Psoas muscle (tissue), 8 donors: ENCODE measurements around the gene MRPL21. TPM values are rescaled to one million over a fixed set of nuclear protein-coding genes. Genes with fewer than 3 reads are reported as not detected.

Experiments
- ATAC-seq, 4 donors: fragments of 200-7000 bp; cut with Tn5 transposase; one replicate each; pipeline ENCODE4 v1.9.1; 2020; ENCODE audit warnings: moderate library complexity in 3 of 4, mild to moderate bottlenecking in 2 of 4
- DNase-seq, 2 donors: peaks; one replicate each; pipeline ENCODE4 v3.0.0-alpha.2; 2020
- H3K27ac ChIP-seq: fragments of 200-600 bp; one replicate; pipeline ENCODE4 v1.8.0; 2022
- H3K27me3 ChIP-seq, 3 donors: fragments of 200-600 bp in 1 of 3; one replicate each; pipeline versions ENCODE4 v1.6.1 to v1.8.0; 2013 to 2022; ENCODE audit warnings: low read length in 2 of 3, mild to moderate bottlenecking in 2 of 3, moderate library complexity in 1 of 3; ENCODE audit not compliant: insufficient read depth in 3 of 3
- H3K36me3 ChIP-seq, 2 donors: fragments of 200-600 bp in 1 of 2; one replicate each; pipeline versions ENCODE4 v1.6.1 to v1.8.0; 2013 to 2022; ENCODE audit warnings: low read depth in 1 of 2, mild to moderate bottlenecking in 1 of 2, moderate library complexity in 1 of 2; ENCODE audit not compliant: insufficient read depth in 1 of 2
- H3K4me1 ChIP-seq: fragments of 200-600 bp; one replicate; pipeline ENCODE4 v1.8.0; 2022
- H3K4me3 ChIP-seq: fragments of 200-600 bp; one replicate; pipeline ENCODE4 v1.8.0; 2022; ENCODE audit warnings: mild to moderate bottlenecking
- H3K9me3 ChIP-seq: fragments of 200-600 bp; one replicate; pipeline ENCODE4 v1.8.0; 2022
- WGBS, 3 donors: extraction: QIAGEN DNeasy Blood & Tissue Kit; methylation state at CpG; one replicate each; pipeline versions ENCODE4 v1.1.6 to v1.1.7; 2013; 5-methylcytosine and 5-hydroxymethylcytosine counted together
- intact Hi-C, 2 donors: fragments of 100-400 bp; cut with DNase I; formaldehyde crosslinking; loops; one replicate each; pipeline versions ENCODE4 v1.11.0 to v1.14.2; 2022
- polyA plus RNA-seq, 3 donors: library from polyadenylated mRNA; stranded (reverse); fragments of 200-250 nt; gene quantifications; one replicate each; pipeline ENCODE4 v1.2.3, GENCODE V29; 2013
- total RNA-seq, 4 donors: library from RNA; stranded (reverse); fragmentation: NEBNext Ultra II Directional in 2 of 4; extraction: Animal tissue kit (Norgen Biotek cat#: 25700) in 2 of 4; gene quantifications; one replicate each; pipeline versions ENCODE4 v1.2.1 to v1.2.4, GENCODE V29; 2021 to 2023
- TF ChIP-seq, protein P1 (sequence below): fragments of 200-600 bp; IDR thresholded peaks from one replicate; pipeline ENCODE4 v1.8.0; 2022; ENCODE audit warnings: antibody characterized with exemption
- donor health status: healthy with polysubstance abuse.
- donor health status: DM: no; HTN: no; CAD: no; lungs with moderate emphysema.
- donor health status: Bipolar disorder and iron deficiency.
- donor health status: healthy.
- donor health status: DM: yes; HTN: yes; CAD: no.
- donor health status: DM: no; HTN: no; CAD: no.
- donor health status: DM: no; HTN: no; CAD: no.
- donor health status: DM: yes; HTN: yes; CAD: no.

MRPL21 gene
- total and polyA plus RNA-seq, 7 donors = 59.2 to 181 (median 104) TPM

DNA sequence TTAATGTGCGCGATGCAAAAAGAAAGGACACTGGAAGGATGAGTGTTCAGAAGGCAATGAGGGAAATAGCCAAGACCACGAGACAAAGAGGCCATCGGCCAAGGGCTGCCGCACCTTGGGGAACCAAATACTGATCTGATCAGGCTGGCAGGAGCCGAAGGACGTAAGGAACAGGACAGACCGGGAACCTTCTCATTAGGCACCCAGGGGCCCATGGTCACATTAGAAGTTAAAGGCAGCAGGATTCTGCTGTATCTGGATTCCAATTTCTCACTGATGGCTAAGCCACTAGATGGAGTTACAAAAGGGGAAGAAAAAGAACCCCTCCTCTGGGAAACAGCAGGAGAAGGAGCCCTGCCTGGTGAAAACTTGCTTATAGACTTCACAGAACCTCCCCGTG lies 33.2 kb downstream of the MRPL21 start:
- H3K27me3 ChIP-seq = peaks cover 0 to 2% (median 0%) of the 10 kb centered on the region in 3 donors
- no peaks in the 10 kb centered on the region for H3K36me3 ChIP-seq
- no peaks in the 10 kb centered on the region for H3K9me3 ChIP-seq
- no peaks in the 10 kb centered on the region for H3K4me1 ChIP-seq
- ATAC-seq = peak in 2 of 4 donors; percentile 32 to 34
- peak overlapping the region; percentile 66 for H3K4me3 ChIP-seq
- no peak for DNase-seq
- no peak overlapping the region for H3K27ac ChIP-seq
- intact Hi-C loops = no loop called here
- WGBS, 3 donors = 43 to 65% (median 45%) methylated on average over 9 of the region's 9 CpGs
- TF ChIP-seq, protein P1, sequence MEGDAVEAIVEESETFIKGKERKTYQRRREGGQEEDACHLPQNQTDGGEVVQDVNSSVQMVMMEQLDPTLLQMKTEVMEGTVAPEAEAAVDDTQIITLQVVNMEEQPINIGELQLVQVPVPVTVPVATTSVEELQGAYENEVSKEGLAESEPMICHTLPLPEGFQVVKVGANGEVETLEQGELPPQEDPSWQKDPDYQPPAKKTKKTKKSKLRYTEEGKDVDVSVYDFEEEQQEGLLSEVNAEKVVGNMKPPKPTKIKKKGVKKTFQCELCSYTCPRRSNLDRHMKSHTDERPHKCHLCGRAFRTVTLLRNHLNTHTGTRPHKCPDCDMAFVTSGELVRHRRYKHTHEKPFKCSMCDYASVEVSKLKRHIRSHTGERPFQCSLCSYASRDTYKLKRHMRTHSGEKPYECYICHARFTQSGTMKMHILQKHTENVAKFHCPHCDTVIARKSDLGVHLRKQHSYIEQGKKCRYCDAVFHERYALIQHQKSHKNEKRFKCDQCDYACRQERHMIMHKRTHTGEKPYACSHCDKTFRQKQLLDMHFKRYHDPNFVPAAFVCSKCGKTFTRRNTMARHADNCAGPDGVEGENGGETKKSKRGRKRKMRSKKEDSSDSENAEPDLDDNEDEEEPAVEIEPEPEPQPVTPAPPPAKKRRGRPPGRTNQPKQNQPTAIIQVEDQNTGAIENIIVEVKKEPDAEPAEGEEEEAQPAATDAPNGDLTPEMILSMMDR = no peak

DNA sequence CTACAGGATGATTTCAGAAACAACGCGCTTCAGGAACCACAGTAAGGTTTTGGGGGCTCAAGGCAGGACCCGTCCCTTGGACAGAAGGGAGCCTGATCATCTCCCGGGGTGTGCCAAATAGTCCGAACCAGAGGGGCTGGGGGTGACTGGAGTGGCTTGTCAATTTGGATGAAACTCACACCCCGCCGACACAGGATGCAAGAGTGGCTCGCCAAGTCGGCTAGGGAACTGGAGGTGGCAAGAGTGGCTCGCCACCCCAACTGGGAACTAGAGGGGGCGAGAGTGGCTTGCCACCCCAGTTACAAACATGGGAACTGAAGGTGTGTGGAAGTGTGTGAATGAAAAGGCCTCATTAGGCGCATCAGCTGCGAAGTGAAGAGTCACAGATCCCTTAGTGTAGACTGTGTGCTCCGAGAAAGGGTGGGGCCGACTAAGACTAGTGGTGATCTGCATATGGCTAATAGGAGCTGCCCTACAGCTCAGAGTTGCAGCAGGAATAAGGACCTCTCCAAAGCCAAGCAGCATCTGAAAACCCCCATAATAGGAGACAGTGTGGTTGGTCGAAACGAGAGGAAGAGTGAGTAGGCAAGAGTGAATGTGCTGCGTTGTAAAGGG lies 35.3 kb downstream of the MRPL21 start:
- no peak for ATAC-seq
- DNase-seq = no peak
- peaks cover 0 to 2% (median 0%) of the 10 kb centered on the region in 3 donors for H3K27me3 ChIP-seq
- H3K9me3 ChIP-seq = no peaks in the 10 kb centered on the region
- TF ChIP-seq, protein P1 = no peak
- no peak overlapping the region for H3K27ac ChIP-seq
- no peak overlapping the region for H3K4me3 ChIP-seq
- no peaks in the 10 kb centered on the region for H3K4me1 ChIP-seq
- intact Hi-C loops = no loop called here
- WGBS, 3 donors = 93 to 96% (median 93%) methylated on average over 18 of the region's 18 CpGs
- H3K36me3 ChIP-seq = no peaks in the 10 kb centered on the region

DNA sequence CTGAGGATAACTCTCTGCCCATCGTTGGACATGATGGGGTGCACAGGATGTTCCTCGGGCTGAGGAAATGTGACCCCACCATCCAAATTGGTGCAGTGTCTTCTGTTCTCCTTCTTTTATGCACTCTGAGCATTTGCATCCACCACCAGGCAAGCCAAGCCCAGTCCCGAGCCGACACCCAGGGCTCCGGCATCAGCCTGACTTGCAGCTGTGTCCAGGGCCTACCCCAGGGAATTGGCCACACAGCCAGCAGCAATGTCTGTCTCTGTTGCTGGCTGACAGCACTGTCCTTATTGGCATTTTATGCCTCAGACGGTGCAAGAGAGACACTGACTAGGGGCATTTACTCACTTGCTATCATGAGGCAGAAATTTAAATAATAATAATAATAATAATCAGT lies 36.6 kb downstream of the MRPL21 start:
- peaks cover 0 to 2% (median 0%) of the 10 kb centered on the region in 3 donors for H3K27me3 ChIP-seq
- no peak overlapping the region for H3K4me3 ChIP-seq
- H3K27ac ChIP-seq = no peak overlapping the region
- no peaks in the 10 kb centered on the region for H3K36me3 ChIP-seq
- intact Hi-C loops = no loop called here
- H3K4me1 ChIP-seq = no peaks in the 10 kb centered on the region
- WGBS, 3 donors = 45 to 71% (median 49%) methylated on average over 6 of the region's 6 CpGs
- DNase-seq = no peak
- H3K9me3 ChIP-seq = no peaks in the 10 kb centered on the region
- ATAC-seq = no peak
- TF ChIP-seq, protein P1 = no peak

DNA sequence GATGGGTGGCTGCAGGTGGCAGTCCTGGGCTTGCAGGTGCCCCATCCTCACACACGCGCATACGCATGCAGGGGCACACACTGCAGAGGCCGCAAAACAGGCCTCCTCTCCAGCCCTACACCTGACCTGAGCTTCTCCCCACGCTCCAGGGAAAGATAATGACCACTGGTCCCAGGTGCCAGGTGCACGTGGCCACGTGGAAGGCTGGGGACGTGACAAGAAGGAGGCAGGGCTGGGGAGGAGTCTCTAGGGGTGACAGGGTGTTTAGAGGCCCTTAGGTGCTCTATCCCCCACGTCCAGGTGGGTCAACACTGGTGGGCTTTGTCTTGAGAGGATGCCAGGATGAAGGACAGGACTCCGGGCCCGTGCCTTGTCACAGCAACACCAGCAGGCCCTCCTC lies 38.4 kb downstream of the MRPL21 start:
- intact Hi-C loops = no loop called here
- Histone ChIP-seq H3K27me3 (peaks cover 0 to 2% (median 0%) of the 10 kb centered on the region in 3 donors), H3K4me3 (no peak overlapping the region), H3K9me3 (no peaks in the 10 kb centered on the region), H3K4me1 (no peaks in the 10 kb centered on the region), H3K36me3 (no peaks in the 10 kb centered on the region), H3K27ac (no peak overlapping the region)
- no peak for DNase-seq
- TF ChIP-seq, protein P1 = no peak
- no peak for ATAC-seq
- WGBS, 3 donors = 90 to 92% (median 91%) methylated on average over 11 of the region's 11 CpGs
